Ecto neural progenitor cell (in vitro differentiated cells): ENCODE measurements around the gene FLT4.

Experiments used
- DNase-seq: peaks from one replicate; pipeline ENCODE4 v3.0.0-alpha.2; 2018; ENCODE audit warnings: low spot score

Gene FLT4

DNA sequence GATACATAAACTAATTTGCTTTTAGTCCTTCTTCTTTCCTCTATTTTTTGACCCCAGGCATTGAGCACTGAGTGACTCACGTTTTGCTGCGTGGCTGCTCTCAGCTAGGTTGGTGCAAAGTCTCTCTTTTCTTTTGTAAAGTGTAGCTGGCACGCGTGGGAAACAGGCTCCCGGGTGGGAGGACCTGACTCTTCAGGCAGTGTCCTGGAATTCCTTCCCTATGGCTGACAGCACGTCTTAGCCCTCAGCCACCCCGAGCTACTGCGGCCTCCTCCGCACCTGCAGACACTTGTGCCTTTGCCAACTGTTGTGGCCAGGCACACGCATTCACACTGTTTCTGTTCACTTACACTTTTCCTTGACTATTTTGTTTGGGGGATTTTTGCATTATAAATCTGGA lies 57.2 kb downstream of the FLT4 start:
- DNase-seq, result peak; percentile 38

DNA sequence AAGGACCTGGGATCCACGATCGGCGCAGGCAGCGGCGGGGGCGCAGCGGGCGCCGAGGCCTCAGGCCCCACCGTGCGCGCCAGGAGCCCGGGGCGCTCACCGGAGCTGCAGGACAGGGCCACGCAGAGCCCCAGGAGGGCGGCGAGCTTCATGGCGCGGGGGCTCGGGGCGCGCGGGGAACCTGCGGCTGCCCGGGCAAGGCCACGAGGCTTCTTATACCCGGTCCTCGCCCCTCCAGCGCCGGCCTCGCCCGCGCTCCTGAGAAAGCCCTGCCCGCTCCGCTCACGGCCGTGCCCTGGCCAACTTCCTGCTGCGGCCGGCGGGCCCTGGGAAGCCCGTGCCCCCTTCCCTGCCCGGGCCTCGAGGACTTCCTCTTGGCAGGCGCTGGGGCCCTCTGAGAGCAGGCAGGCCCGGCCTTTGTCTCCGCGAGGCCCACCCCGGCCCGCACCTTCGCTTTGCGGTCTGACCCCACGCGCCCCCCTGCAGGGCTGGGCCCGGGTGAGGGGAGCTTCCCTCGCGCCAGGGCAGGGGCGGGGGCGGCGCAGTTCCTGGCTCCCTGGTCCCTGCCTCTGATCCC lies 58.0 kb downstream of the FLT4 start, which contains the start of gene SCGB3A1:
TSS of gene SCGB3A1 (minus strand) at position 189 of the 577 bp plus-strand sequence. CDS start at position 152, 37 bp downstream.
- peak; percentile 54 for DNase-seq

DNA sequence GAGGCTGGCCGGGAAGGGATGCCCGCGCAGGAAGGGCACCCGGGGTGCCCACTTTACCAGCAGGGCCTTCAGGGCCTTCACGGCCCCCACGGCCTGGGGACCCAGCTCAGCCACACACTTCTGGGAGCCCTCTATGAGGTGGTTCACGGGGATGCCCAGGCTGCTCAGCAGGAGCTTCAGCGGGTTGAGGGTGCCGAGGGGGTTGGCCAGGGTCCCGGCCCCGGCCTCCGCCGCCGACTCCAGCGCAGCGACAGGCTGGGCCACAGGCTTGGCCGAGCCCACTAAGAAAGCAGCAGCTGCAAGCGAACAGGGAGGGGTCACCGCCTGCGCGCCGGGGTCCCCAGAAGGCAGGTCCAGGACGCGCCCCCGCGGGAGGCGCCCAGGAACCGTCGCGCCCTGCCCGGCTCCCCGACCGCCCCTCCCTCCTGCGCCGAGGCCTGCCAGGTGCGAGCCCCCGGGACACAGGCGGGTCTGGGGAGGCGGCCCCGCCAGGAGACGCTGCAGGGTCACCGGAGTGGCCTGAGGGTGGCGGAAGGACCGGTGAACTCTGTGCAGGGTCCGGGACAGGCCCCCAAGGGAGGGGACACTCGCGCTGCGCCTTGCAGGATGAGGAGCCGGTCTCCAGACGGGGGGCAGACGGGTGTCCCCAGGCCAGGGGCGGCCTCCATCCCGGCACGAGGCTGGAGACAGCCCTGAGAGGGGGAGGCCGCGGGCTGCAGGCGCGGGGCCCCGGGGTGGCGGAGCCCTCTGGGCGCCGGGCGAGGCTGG lies 58.7 kb downstream of the FLT4 start:
- peak; percentile 63 for DNase-seq

DNA sequence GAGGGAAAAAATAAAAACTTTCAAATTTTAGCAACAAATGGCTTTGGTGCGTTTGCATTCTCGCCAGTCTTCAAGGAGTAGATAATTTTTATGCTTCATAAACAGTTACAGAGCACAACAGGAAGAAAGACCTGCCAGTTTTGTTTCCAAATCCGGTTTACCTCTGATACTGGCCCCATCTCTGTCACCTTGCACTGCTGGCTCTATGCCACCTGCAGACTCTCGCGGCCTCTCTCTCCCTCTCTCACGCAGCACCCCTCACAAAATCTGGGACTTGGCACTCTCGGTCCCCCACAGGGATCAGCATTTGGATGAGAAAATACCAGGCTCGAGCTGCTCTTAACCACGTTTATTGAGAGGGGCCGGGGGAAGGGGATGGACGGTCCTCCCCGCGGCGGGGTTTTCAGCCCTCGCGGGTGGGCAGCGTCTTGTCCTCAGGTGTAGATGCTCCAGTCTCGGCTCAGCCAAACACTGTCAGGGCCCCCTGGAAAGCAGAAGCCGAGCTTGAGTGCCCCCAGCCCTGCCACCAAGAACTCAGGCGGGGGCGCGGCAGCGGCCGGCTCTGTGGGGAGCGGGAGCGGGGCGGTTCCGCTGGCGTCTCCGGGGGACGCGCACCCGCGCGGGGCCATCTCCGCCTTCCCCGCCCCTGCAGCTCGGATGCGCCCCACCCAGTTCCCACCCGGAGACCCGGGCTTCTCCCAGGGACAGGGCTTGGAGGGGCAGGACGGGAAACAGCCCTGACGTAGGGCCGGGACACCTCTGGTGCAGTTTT lies 59.4 kb downstream of the FLT4 start:
- DNase-seq, result peak; percentile 49

DNA sequence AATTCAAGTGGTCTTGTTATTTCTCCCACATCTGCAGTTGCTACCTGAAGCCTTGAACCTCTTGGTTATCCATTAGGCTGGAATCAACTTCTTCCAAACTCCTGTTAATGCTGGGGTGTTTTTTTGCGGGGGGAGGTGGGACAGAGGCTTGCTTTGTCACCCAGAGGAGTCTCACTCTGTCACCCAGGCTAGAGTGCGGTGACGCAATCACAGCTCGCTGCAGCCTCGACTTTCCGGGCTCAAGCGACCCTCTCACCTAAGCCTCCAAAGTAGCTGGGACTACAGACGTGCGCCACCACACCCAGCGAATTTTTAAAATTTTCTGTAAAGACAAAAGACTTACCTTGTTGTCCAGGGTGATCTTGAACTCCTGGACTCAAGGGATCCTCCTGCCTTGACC lies 62.5 kb downstream of the FLT4 start:
- no peak for DNase-seq

GRCh38 chr5:180586204-180586603 lies 63.2 kb downstream of the FLT4 start:
- no peak for DNase-seq

GRCh38 chr5:180583738-180584137 lies 65.7 kb downstream of the FLT4 start:
- DNase-seq, result no peak

GRCh38 chr5:180580681-180581080 lies 68.7 kb downstream of the FLT4 start:
- no peak for DNase-seq

DNA sequence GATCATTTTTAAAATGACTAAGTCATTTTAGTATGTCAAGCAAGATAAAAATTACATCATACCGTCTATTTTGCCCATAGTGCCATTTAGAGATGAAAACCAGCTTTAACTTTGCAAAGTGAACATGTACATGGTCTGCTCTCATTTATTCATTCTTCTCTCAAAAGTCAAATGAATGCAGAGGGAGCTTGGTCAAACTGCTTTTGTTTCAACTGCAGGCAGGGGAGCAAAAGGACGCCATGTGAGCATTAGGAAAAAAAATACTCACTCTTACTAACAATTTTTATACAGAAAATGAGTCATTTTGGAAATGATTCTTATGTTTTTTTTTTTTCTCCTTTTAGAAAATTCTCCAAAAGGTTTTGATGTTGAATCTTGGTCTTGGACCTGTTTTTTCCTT lies 73.8 kb downstream of the FLT4 start:
- DNase-seq, result no peak

DNA sequence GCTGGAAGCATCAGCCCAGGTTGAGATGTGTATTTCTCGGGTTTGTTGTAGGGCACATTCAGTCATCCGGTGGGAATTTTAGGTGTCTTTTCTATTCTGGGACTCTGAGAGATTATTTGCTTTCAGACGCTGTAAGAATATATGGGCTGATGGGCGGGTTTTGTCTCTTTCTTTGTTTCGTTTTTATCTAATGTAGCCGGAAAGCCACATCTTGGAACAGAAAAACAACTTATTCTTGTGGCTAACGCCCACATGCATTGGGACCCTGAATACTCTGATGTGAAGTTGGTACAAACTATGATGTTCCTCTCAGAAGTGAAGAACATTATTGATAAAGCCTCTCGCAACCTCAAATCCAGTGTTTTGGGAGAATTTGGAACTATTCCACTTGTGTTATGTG lies 80.5 kb downstream of the FLT4 start:
- no peak for DNase-seq

DNA sequence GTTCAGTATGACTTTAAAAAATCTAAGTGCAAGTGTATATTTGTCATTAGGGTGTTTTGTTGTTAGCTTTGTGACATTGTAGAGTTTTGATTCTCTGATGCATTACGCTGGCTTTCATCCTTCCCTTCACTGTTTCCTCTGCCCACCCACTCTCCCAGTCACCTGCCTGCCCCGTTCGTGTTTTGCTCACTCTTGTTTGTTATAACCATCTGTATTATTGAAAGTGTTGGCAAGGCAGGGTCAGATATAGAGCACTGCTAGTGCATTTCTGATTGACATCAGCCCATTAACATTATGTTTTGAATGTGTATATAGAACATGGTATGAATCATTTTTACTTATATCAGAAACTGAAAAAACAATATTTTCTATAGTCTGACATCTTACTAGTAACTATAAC lies 85.4 kb downstream of the FLT4 start:
- DNase-seq, result no peak

DNA sequence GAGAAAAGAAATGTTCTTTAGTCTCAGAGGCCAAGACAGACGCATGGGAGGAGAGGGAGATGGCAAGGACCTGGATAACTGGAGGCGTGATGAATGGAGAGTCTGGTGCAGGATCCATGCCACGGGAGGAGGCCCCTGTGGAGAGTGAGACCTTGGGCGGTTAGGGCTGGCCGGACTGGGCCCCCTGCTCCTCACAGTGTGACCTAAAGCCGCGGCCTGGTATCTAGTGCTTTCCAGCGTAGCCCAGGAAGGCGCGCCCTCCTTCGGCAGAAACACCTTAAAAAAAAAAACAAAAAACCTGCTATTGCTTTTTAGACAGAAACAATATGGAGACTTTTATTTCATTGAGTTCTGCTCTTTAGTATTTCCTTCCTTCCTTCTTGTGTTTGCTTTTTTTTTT lies 91.2 kb downstream of the FLT4 start:
- DNase-seq, result no peak

DNA sequence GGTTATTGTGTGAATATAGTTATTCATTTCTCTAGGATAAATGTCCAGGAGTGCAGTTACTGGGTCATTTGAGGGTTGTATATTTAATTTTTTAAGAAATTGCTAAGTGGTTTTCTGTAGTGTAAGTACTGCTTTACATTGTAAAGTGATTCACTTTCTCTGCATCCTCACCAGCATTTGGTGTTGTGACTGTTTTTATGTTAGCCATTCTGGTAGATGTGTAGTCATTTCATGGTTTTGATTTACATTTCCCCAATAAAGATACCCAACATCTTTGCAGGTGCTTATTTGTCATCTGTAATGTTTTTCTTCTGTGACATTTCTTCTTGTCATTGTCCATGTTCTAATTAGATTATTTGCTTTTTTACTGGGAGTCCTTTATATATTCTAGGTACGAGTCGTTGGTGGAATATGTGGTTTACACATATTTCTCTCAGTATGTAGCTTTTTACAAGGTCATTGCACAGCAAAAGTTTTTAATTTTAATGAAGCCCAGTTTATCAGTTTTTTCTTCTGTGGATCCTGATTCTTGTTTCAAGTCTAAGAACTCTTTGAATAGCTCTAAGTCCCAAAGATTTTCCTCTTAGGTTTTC lies 92.1 kb downstream of the FLT4 start:
- no peak for DNase-seq

GRCh38 chr5:180555168-180555921 lies 94.1 kb downstream of the FLT4 start:
- no peak for DNase-seq

DNA sequence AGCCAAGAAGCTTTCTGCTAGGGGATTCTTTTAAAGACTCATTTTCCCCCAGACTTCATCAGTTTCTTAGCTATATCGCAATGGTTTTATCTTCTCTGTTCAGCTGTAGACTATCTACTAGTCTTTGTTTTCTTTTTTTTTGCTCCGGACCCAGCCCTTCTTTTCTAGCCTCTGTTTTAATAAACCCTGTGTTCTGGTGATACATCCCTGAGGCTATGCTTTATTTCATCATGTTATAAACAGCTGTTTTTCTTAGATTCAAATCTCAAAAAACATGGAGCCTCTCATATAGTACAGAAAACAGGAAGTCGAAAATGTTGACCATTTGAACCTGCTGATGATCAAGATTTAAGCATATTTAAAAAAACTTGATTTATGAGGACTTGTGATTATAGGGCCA lies 95.9 kb downstream of the FLT4 start:
- DNase-seq, result no peak
